Peyer's patch (tissue), 4 donors: ENCODE results near the gene SURF1. TPM values are rescaled to one million over a fixed set of nuclear protein-coding genes. Genes with fewer than 3 reads are reported as not detected.

Source experiments
- DNase-seq, 3 donors: peaks; one replicate each; pipeline ENCODE4 v3.0.0-alpha.2; 2017 to 2019
- H3K27ac ChIP-seq, 4 donors: fragments of 200-600 bp; sonication (generic); one replicate each; pipeline ENCODE4 v1.5.1; 2016 to 2019
- H3K27me3 ChIP-seq, 2 donors: fragments of 200-600 bp; sonication (generic); one replicate each; pipeline ENCODE4 v1.5.1; 2019
- H3K36me3 ChIP-seq, 3 donors: fragments of 200-600 bp; sonication (generic); one replicate each; pipeline ENCODE4 v1.5.1; 2016 to 2019
- H3K4me1 ChIP-seq, 4 donors: fragments of 200-600 bp; sonication (generic); one replicate each; pipeline ENCODE4 v1.5.1; 2016 to 2019
- H3K4me3 ChIP-seq, 4 donors: fragments of 200-600 bp; sonication (generic); 1 replicate in 3 of 4; 2 replicates in 1 of 4; pipeline ENCODE4 v1.5.1; 2016 to 2019; ENCODE audit warnings: mild to moderate bottlenecking in 1 of 4
- H3K9me3 ChIP-seq, 4 donors: fragments of 200-600 bp; sonication (generic); one replicate each; pipeline ENCODE4 v1.5.1; 2016 to 2019; ENCODE audit warnings: mild to moderate bottlenecking in 1 of 4
- POLR2A ChIP-seq, 2 donors: fragments of 450-650 bp; IDR thresholded peaks; one replicate each; pipeline ENCODE4 v1.5.1; 2017; ENCODE audit warnings: antibody characterized with exemption in 2 of 2, mild to moderate bottlenecking in 2 of 2, moderate library complexity in 2 of 2
- total RNA-seq, 4 donors: library from RNA; depleted of rRNA; stranded (reverse); fragments of >200 nt; gene quantifications; one replicate each; pipeline ENCODE4 v1.1.0, GENCODE V29; 2016
- TF ChIP-seq, protein P1 (sequence below), 6 experiments: fragments of 450-650 bp in 4 of 6; fragments of 200-600 bp in 2 of 6; sonication (generic) in 1 of 6; IDR thresholded peaks; one replicate each; pipeline ENCODE4 v1.5.1; 2017 to 2019; ENCODE audit warnings: antibody characterized with exemption in 6 of 6, mild to moderate bottlenecking in 3 of 6, moderate library complexity in 1 of 6

SURF1 gene
- total RNA-seq, 4 donors from 2014 or later, result 41.2 to 75.1 (median 53.4) TPM

DNA sequence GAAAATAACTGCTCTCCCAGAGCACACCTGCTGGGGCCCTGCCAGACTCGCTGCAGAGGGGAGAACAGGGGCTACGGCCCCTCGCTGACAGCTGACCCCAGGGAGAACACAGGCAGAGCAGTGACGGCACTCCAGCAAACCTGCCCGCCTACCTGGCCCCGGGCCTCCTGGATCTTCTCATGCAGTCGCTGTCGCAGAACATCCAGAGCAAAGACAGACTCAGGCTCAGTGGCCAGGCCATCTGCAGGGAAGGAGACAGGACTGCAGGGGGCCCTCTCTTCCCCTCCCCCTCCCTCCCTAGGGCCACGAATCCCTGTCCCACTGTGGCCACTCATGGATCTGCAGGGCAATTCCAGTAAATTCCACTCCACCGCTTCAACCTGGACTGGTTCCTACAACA lies 22.7 kb downstream of the SURF1 start:
- H3K27me3 ChIP-seq, result no peaks in the 10 kb centered on the region
- H3K27ac ChIP-seq, result peak overlapping the region in 3 of 4 donors; percentile 48 to 77 (median 68)
- H3K36me3 ChIP-seq, result peaks cover 0 to 33% (median 0%) of the 10 kb centered on the region in 3 donors
- H3K4me3 ChIP-seq, result peak overlapping the region in 2 of 4 donors; percentile 13 to 15
- peaks cover 0 to 38% (median 7%) of the 10 kb centered on the region in 4 donors for H3K4me1 ChIP-seq
- no peaks in the 10 kb centered on the region for H3K9me3 ChIP-seq
- DNase-seq, result peak in 1 of 3 donors; percentile 46
- TF ChIP-seq, protein P1, sequence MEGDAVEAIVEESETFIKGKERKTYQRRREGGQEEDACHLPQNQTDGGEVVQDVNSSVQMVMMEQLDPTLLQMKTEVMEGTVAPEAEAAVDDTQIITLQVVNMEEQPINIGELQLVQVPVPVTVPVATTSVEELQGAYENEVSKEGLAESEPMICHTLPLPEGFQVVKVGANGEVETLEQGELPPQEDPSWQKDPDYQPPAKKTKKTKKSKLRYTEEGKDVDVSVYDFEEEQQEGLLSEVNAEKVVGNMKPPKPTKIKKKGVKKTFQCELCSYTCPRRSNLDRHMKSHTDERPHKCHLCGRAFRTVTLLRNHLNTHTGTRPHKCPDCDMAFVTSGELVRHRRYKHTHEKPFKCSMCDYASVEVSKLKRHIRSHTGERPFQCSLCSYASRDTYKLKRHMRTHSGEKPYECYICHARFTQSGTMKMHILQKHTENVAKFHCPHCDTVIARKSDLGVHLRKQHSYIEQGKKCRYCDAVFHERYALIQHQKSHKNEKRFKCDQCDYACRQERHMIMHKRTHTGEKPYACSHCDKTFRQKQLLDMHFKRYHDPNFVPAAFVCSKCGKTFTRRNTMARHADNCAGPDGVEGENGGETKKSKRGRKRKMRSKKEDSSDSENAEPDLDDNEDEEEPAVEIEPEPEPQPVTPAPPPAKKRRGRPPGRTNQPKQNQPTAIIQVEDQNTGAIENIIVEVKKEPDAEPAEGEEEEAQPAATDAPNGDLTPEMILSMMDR (IDR thresholded peaks at IDR 0.05), result no peak
- TF ChIP-seq POLR2A (IDR thresholded peaks at IDR 0.05), result no peak

DNA sequence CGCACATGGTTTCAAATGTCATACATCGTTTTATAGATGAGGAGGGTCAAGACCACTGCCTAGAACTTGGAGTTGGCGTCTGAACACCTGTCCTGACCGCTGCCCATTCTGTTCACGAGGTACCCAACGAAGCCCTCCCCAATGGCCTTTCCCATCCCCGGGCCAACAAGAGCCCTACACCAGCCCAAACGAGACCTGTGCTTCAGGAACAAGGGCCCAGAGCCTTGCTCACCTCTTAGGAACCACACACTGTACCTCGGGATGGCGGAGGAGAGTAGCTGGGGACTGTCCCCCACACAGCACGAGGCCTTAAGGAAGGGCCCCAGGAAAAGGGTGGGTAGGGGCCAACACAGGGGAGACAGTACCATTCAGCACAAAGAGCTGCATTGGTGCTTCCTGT lies 23.3 kb downstream of the SURF1 start:
- TF ChIP-seq, protein P1 (IDR thresholded peaks at IDR 0.05), result no peak
- TF ChIP-seq POLR2A (IDR thresholded peaks at IDR 0.05), result no peak
- Histone ChIP-seq H3K27ac (peak overlapping the region in 3 of 4 donors; percentile 48 to 77 (median 68)), H3K4me3 (no peak overlapping the region)

DNA sequence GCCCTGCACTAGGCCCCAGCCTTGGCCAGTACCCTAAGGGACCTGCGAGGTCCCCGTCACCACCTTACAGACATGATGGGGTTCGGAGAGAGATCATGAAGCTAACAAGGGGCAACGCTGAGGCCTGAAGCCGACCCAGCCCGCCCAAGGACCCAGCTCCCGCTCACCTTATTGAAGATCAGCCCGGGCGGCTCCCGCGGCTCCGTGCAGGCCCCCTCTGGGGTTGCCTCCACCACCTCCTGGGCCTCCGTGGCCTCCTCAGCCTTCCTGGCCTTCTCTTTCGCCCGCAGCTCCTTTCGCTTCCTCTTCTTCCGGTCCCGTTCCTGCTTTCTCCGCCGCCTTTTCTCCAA lies 23.9 kb downstream of the SURF1 start:
- TF ChIP-seq, protein P1 (IDR thresholded peaks at IDR 0.05), result no peak
- TF ChIP-seq POLR2A (IDR thresholded peaks at IDR 0.05), result no peak
- no peak overlapping the region for H3K4me3 ChIP-seq
- no peak overlapping the region for H3K27ac ChIP-seq
- H3K27me3 ChIP-seq, result no peaks in the 10 kb centered on the region
- H3K4me1 ChIP-seq, result peaks cover 0 to 38% (median 7%) of the 10 kb centered on the region in 4 donors
- no peaks in the 10 kb centered on the region for H3K9me3 ChIP-seq
- peak in 1 of 3 donors; percentile 41 for DNase-seq
- H3K36me3 ChIP-seq, result peaks cover 0 to 33% (median 0%) of the 10 kb centered on the region in 3 donors

More for the DNA sequence above, 23.3 kb downstream of the SURF1 start:
- Histone ChIP-seq H3K36me3 (peaks cover 0 to 33% (median 0%) of the 10 kb centered on the region in 3 donors), H3K9me3 (no peaks in the 10 kb centered on the region), H3K4me1 (peaks cover 0 to 38% (median 7%) of the 10 kb centered on the region in 4 donors), H3K27me3 (no peaks in the 10 kb centered on the region)
- DNase-seq, result peak in 1 of 3 donors; percentile 30

DNA sequence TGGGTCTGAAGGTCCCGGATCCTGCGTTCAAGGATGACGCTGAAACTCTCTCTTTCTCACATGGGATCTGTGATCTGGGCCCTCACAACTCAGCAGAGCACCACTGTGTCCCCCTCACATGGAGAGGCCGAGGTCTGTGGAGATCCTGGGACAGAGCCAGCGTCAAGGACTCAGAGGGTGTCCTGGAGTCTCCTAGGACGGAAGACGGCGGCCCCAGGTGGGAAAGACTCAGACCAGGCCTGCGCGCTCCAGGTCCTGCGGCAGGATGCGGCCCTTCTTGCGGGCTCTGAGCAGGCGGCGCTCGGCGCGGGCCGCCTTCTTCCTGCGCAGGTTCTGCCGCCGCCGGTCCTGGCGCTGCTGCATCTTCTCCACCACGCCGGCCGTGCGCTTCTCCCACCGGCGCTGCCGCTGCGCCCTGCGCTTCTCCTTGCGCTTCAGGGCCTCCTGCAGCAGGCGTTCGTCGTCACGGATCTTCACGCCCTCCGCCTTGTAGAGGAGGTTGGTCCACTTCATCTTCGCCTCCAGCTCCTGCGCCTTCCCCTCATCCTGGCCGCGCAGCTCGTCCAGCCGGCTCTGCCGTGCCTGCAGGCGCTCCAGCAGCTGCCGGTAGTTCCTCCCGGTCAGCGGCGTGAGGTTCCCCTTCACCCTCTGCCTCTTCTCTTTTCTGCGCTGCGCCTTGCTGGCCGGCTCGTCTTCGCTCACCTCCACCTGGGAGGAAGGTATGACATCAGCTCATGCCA lies 24.5 kb downstream of the SURF1 start:
- Histone ChIP-seq H3K27me3 (no peaks in the 10 kb centered on the region), H3K36me3 (peaks cover 0 to 33% (median 0%) of the 10 kb centered on the region in 3 donors), H3K4me3 (no peak overlapping the region), H3K27ac (no peak overlapping the region), H3K9me3 (no peaks in the 10 kb centered on the region), H3K4me1 (peaks cover 0 to 37% (median 7%) of the 10 kb centered on the region in 4 donors)
- TF ChIP-seq, protein P1 (IDR thresholded peaks at IDR 0.05), result no peak
- no peak for TF ChIP-seq POLR2A (IDR thresholded peaks at IDR 0.05)
- DNase-seq, result peak in 1 of 3 donors; percentile 42

DNA sequence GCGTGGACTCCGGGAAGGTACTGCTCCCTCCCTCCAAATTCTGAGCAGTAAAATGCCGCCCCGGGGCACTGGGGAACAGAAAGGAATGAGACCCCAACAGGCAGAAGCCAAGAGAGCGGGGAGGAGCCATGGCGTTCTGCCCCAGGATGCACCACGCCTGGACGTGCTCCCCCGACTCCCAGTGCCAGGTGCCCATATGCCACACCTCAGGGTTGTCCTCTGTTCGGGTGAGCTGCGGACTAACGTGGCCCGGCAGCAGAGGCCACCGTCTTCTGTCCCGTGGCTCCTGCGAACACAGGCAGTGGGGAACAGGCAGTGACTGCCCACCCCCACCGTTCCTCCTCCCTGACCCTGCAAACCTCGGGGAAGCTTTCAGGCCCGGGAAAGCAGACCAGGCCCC lies 25.1 kb downstream of the SURF1 start:
- H3K27ac ChIP-seq, result no peak overlapping the region
- H3K4me1 ChIP-seq, result peaks cover 0 to 32% (median 4%) of the 10 kb centered on the region in 4 donors
- no peaks in the 10 kb centered on the region for H3K9me3 ChIP-seq
- TF ChIP-seq, protein P1 (IDR thresholded peaks at IDR 0.05), result no peak
- no peak overlapping the region for H3K4me3 ChIP-seq
- no peaks in the 10 kb centered on the region for H3K27me3 ChIP-seq
- peak in 1 of 3 donors; percentile 43 for DNase-seq
- H3K36me3 ChIP-seq, result peaks cover 0 to 33% (median 0%) of the 10 kb centered on the region in 3 donors
